HEK293T (cell line): ENCODE measurements around the gene WDR54.

Source experiments
- ARNT ChIP-seq: fragments of 450-650 bp; IDR thresholded peaks from 2 replicates; pipeline ENCODE4 v1.6.1; 2017; ENCODE audit warnings: mild to moderate bottlenecking
- FOXM1 ChIP-seq: fragments of 450-650 bp; IDR thresholded peaks from 2 replicates; pipeline ENCODE4 v1.6.1; 2017; ENCODE audit warnings: mild to moderate bottlenecking, borderline replicate concordance
- PKNOX1 ChIP-seq: fragments of 450-650 bp; IDR thresholded peaks from 2 replicates; pipeline ENCODE4 v1.6.1; 2016
- SP1 ChIP-seq: fragments of 450-650 bp; IDR thresholded peaks from 2 replicates; pipeline ENCODE4 v1.6.1; 2017
- ZNF384 ChIP-seq: fragments of 450-650 bp; IDR thresholded peaks from 2 replicates; pipeline ENCODE4 v1.6.1; 2016

GRCh38 chr2:74379851-74380789, 41.4 kb upstream of the WDR54 start, which contains the start of gene DCTN1:
- TF ChIP-seq FOXM1, result no peak
- no peak for TF ChIP-seq SP1
- no peak; the same call in 1 of the 2 replicates for TF ChIP-seq PKNOX1
- no peak for TF ChIP-seq ZNF384
- TF ChIP-seq ARNT, result no peak
